Endothelial cell of umbilical vein (primary cell): ENCODE results near the gene PRRC2A.

Experiments used
- CTCF ChIP-seq, 2 donors: IDR thresholded peaks; 1 replicate in 1 of 2; 2 replicates in 1 of 2; pipeline ENCODE4 v1.5.1; 2011; ENCODE audit warnings: low read length in 2 of 2, mild to moderate bottlenecking in 2 of 2, moderate library complexity in 2 of 2, control low read depth in 1 of 2, inconsistent platforms in 1 of 2, low read depth in 1 of 2; ENCODE audit not compliant: insufficient read depth in 1 of 2; ENCODE audit errors: extremely low read depth in 1 of 2
- EZH2 ChIP-seq: IDR thresholded peaks from 2 replicates; pipeline ENCODE4 v1.6.1; 2012; ENCODE audit warnings: borderline replicate concordance, low read depth, mild to moderate bottlenecking, moderate library complexity, low read length, inconsistent platforms; ENCODE audit not compliant: severe bottlenecking
- FOS ChIP-seq: IDR thresholded peaks from 2 replicates; pipeline ENCODE4 v1.6.1; 2011; ENCODE audit warnings: mild to moderate bottlenecking, low read length, moderate library complexity, borderline replicate concordance; ENCODE audit not compliant: insufficient read depth
- JUN ChIP-seq: IDR thresholded peaks from 2 replicates; pipeline ENCODE4 v1.6.1; 2011; ENCODE audit warnings: borderline replicate concordance, low read depth; ENCODE audit not compliant: insufficient read length, insufficient read depth
- MAX ChIP-seq: IDR thresholded peaks from 2 replicates; pipeline ENCODE4 v1.6.1; 2011; ENCODE audit not compliant: insufficient read depth, insufficient read length
- MYC ChIP-seq: IDR thresholded peaks from one replicate; pipeline ENCODE4 v1.6.1; 2011; ENCODE audit warnings: mild to moderate bottlenecking, low read depth, low read length
- POLR2A ChIP-seq: IDR thresholded peaks from 2 replicates; pipeline ENCODE4 v1.6.1; 2012; ENCODE audit warnings: low read depth, mild to moderate bottlenecking, control low read depth, low read length
- POLR2AphosphoS5 ChIP-seq: IDR thresholded peaks from 2 replicates; pipeline ENCODE4 v1.6.1; 2012; ENCODE audit warnings: low read depth, mild to moderate bottlenecking, control low read depth, low read length, moderate library complexity; ENCODE audit not compliant: insufficient read depth

DNA sequence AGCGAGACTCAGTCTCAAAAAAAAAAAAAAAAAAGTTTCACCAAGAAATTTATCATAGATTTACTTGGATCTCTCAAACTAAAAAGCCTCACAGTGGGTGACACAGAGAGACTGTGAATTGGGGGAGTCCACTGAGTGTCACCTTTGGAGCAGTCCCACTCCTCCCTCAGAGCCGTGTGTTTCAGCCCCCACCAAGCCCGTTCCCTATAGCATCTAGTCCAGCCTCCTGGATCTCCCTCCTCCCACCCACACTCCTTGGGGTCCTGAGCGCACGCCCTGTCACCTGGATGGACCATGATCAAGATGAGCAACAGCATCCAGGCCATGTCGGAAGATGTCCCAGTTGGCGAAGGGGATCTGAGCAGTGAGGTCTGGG is 28.1 kb upstream of the PRRC2A start:
- TF ChIP-seq POLR2A (no peak), CTCF (IDR thresholded peaks at IDR 0.05; ENCODE audit: extremely low read depth in 1 of 2, insufficient read depth in 1 of 2, low read depth in 1 of 2, low read length in 2 of 2) (no peak), MAX (no peak), POLR2AphosphoS5 (no peak), EZH2 (no peak), JUN (no peak), FOS (no peak), MYC (no peak)
